VCaP (cell line): ENCODE results near the gene KDM4C.
"Not testable (repeated sequence)": the region's sequence is repeated elsewhere in the genome, so short reads cannot be mapped to it uniquely, and the experiment has no call there.

Experiments used
- H3K27ac ChIP-seq: fragments of 450-650 bp; 2 replicates; pipeline ENCODE4 v1.5.1; 2017
- TF ChIP-seq, protein P1 (sequence below): fragments of 450-650 bp; conservative IDR thresholded peaks from 2 replicates; pipeline ENCODE4 v1.5.1; 2017; ENCODE audit warnings: mild to moderate bottlenecking, moderate library complexity

Gene KDM4C

DNA sequence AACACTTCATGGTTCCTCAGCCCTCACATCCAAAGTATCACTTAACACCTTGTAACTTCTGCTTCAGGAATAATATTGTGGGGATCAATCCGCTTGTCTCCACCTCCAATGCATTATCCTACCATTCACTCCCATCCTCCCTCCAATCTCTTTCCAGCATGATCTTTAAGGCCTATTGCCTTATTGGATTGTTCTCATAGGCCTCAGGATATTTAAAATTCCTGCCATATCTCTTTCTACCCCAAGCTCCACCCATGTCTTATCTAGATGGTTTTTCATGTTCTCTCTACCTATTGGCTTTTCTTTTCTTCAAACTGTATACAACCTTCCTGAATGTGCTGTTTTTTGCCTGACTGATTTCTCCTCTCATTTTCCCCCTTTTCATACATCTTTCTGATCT, 7.2 kb downstream of the KDM4C start:
- TF ChIP-seq, protein P1, sequence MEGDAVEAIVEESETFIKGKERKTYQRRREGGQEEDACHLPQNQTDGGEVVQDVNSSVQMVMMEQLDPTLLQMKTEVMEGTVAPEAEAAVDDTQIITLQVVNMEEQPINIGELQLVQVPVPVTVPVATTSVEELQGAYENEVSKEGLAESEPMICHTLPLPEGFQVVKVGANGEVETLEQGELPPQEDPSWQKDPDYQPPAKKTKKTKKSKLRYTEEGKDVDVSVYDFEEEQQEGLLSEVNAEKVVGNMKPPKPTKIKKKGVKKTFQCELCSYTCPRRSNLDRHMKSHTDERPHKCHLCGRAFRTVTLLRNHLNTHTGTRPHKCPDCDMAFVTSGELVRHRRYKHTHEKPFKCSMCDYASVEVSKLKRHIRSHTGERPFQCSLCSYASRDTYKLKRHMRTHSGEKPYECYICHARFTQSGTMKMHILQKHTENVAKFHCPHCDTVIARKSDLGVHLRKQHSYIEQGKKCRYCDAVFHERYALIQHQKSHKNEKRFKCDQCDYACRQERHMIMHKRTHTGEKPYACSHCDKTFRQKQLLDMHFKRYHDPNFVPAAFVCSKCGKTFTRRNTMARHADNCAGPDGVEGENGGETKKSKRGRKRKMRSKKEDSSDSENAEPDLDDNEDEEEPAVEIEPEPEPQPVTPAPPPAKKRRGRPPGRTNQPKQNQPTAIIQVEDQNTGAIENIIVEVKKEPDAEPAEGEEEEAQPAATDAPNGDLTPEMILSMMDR, result no peak
- no peak overlapping the region for H3K27ac ChIP-seq

DNA sequence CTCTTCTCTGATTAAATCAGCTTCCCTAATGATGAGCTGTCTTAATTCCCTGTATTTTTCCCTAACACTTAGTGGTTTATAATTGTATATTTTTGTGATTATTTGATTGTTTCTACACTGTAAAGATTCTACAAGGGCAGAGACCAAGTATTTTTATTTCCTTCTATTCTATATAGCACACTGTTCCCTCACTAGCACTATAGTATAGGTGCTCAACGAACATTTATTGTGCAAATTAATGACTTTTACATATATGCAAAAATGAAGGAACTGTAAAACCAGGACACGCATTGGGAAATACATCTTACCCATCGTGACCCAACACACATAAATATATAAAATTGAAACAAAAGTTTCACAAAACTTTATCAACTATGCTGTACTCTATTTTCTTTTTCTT, 7.6 kb downstream of the KDM4C start:
- no peak overlapping the region for H3K27ac ChIP-seq

DNA sequence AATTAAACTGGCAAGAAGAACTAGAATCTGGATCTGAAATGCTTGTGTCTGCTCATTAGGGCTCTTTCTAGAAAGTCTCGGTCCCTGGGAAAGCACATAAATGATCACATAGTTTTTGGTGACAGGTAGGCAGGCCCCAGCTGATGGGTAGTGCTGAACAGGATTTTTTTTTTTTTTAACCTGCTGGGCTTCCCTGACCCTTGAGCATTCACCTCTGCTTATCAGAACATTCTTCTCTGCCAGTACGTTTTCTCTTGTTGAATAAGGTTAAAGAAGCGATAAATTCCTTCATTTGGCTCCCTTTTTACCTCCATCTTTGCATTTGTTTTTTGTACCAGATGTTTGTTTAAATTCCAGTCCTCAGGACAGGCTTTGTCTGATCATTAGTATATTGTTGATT, 8.8 kb downstream of the KDM4C start:
- no peak overlapping the region for H3K27ac ChIP-seq
- TF ChIP-seq, protein P1, result no peak

More for the DNA sequence above, 7.6 kb downstream of the KDM4C start:
- TF ChIP-seq, protein P1, result no peak

DNA sequence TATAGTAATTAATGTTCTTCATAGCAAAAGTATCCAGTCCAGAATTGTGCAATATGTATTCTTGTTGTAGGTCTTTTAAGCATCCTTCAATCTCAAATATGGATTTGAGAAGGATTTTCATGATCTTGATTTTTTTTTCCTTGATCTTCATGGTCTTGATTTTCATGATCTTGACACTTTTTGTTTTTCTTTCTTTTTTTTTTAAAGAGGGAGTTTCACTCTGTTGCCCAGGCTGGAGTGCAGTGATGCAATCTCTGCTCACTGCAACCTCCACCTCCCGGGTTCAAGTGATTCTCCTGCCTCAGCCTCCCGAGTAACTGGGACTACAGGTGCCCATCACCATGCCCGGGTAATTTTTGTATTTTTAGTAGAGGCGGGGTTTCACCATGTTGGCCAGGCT, 10.8 kb downstream of the KDM4C start:
- H3K27ac ChIP-seq, result not testable (repeated sequence)

DNA sequence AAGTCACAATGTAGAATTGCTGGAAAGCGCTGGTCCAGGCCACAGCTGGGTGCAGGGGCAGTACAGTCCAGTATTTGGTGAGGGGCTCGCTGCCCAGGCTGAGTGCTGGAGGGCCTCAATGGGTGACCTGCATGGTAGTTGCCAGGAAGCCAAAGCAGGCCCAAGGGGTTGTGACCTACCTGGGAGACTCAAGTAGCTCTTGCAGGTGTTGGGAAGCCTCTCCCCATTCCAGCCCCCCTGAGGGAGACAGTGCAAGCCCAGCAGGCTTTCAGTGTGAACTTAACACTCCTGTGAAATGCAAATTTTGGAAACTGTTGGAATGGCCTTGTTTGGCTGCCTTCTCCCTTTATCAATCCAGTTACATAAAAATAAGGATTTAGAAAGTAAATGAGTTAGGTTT, 13.9 kb downstream of the KDM4C start:
- TF ChIP-seq, protein P1, result no peak
- no peak overlapping the region for H3K27ac ChIP-seq

DNA sequence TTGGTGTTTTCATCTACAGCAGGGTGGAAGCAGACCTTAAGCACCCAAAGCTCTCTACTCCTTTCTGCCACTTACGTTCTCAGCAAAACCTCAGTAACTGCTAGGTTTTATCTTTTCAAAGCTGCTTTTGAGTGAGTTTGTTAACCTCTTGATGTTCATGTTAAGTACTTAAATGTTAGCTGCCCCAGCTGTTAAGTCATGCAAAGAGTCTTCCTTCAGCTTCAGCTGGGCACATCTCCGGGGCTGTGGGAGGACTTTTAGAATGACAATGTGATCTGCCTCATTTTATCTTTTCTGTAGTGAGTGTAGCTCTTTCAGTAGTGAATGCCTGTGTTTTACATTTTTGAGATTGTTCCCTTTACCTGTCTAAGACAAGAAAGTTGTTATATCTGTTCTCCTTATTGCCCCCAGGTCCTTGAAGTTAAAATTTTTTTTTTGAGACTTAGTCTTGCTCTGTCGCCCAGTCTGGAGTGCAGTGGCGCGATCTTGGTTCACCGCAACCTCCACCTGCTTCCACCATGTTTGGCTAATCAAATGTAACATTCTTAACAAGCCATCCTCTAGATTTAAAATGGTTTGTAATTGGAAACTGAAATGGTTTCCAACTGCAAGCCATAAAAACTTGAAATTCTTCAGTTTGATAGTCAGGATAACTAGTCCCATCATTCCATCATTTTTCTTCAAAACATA, 19.6 kb downstream of the KDM4C start:
- TF ChIP-seq, protein P1, result no peak
- H3K27ac ChIP-seq, result no peak overlapping the region

DNA sequence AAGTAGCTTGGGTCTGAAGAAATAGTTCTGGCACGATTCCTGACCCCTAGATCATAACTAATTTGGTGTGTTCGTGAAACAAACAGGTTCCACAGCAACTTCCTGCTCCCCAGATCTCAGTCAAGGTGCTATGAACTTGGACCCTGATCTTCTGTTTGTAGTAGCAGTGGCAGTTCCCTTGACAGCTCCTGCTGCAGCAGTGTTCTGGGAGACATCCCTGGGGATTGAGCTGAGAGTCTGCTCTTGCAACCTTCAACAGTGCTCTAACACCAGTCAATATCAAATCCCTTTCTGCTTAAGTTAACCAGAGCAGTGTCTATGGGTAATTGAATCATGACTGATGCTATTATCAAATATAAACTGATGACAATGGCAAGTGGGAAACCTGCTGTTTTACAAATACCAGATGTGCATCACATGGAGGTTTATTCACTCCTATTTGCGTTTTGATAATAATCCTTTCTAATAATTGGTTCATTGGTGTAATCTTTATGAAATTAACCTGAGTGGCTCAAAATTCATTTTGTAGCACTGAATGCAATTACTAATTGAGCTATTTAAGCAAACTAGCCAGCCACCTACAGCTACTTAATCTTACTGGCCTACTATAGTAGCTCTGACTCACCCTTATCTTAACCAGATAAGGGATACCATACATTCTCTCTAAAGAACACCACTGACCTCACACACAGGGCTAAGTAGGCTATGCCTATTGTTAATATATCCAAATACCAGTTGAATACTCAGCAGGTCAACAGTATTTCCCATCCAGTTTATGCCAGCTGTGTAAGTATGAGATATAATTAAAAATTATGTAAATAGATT, 21.9 kb downstream of the KDM4C start:
- H3K27ac ChIP-seq, result no peak overlapping the region

More for the DNA sequence above, 21.9 kb downstream of the KDM4C start:
- TF ChIP-seq, protein P1, result no peak
